Coronary artery (tissue), 2 donors: ENCODE results near the gene AARSD1.
"Not testable (repeated sequence)": the region's sequence is repeated elsewhere in the genome, so short reads cannot be mapped to it uniquely, and the experiment has no call there.

Experiments
- DNase-seq: peaks from one replicate; pipeline ENCODE4 v3.0.0-alpha.2; 2017; ENCODE audit warnings: low spot score
- H3K27ac ChIP-seq, 2 donors: fragments of 200-600 bp; sonication (generic); one replicate each; pipeline ENCODE4 v1.5.1; 2016 to 2019
- H3K4me3 ChIP-seq: fragments of 200-600 bp; sonication (generic); 2 replicates; pipeline ENCODE4 v1.5.1; 2016; ENCODE audit warnings: mild to moderate bottlenecking, moderate library complexity
- CTCF ChIP-seq: fragments of 200-600 bp; sonication (generic); IDR thresholded peaks from one replicate; pipeline ENCODE4 v1.5.1; 2019; ENCODE audit warnings: antibody characterized with exemption

AARSD1 gene

GRCh38 chr17:42999003-42999525, 34.8 kb upstream of the AARSD1 start:
- no peak for TF ChIP-seq CTCF
- DNase-seq: no peak
- Histone ChIP-seq H3K27ac (peak overlapping the region; percentile 81 to 92), H3K4me3 (peak overlapping the region; percentile 84)

- Histone ChIP-seq H3K4me3 (peak within 1 kb of the TSS; percentile 84), H3K27ac (peak within 1 kb of the TSS; percentile 81 to 92)
- peak; percentile 99 for DNase-seq
- peak; percentile 67 for TF ChIP-seq CTCF
Measured at GRCh38 chr17:42997984-42998938, 34.0 kb upstream of the AARSD1 start, which contains the start of gene RPL27. Gene RPL27, plus strand, starts transcription at chr17:42998419. Its CDS starts 332 bp downstream, at chr17:42998751.

- peak overlapping the region; percentile 63 to 87 for H3K27ac ChIP-seq
- peak overlapping the region; percentile 61 for H3K4me3 ChIP-seq
- DNase-seq: no peak
- TF ChIP-seq CTCF: no peak
Measured at GRCh38 chr17:42997390-42997983, 33.2 kb upstream of the AARSD1 start.

GRCh38 chr17:42993913-42994312, 29.7 kb upstream of the AARSD1 start:
- H3K27ac ChIP-seq, DNase-seq, H3K4me3 ChIP-seq: not testable (repeated sequence)

- Histone ChIP-seq H3K4me3 (no peak overlapping the region), H3K27ac (no peak overlapping the region)
- no peak for DNase-seq
- no peak for TF ChIP-seq CTCF
Measured at GRCh38 chr17:42992872-42993271, 28.6 kb upstream of the AARSD1 start.

GRCh38 chr17:42991471-42991870, 27.2 kb upstream of the AARSD1 start:
- DNase-seq: no peak
- H3K27ac ChIP-seq: no peak overlapping the region
- no peak for TF ChIP-seq CTCF
- no peak overlapping the region for H3K4me3 ChIP-seq
